Stomach (tissue), 9 donors: Measurements from ENCODE around the gene STK39. TPM values are rescaled to one million over a fixed set of nuclear protein-coding genes. Genes with fewer than 3 reads are reported as not detected.

Experiments
- DNase-seq, 2 donors: peaks; one replicate each; pipeline versions ENCODE4 v3.0.0 to v3.0.0-alpha.2; 2013 to 2019
- H3K27ac ChIP-seq, 5 donors: fragments of 200-600 bp in 4 of 5; sonication (generic) in 4 of 5; one replicate each; pipeline ENCODE4 v1.5.1; 2013 to 2019; ENCODE audit warnings: mild to moderate bottlenecking in 1 of 5, moderate library complexity in 1 of 5
- H3K27me3 ChIP-seq, 3 donors: fragments of 200-600 bp; sonication (generic); one replicate each; pipeline ENCODE4 v1.5.1; 2017 to 2019; ENCODE audit warnings: mixed run types in 1 of 3
- H3K36me3 ChIP-seq, 4 donors: fragments of 200-600 bp; sonication (generic); 1 replicate in 3 of 4; 2 replicates in 1 of 4; pipeline ENCODE4 v1.5.1; 2016 to 2019
- H3K4me1 ChIP-seq, 4 donors: fragments of 200-600 bp; sonication (generic); one replicate each; pipeline ENCODE4 v1.5.1; 2016 to 2019
- H3K4me3 ChIP-seq, 4 donors: fragments of 200-600 bp; sonication (generic) in 3 of 4; one replicate each; pipeline ENCODE4 v1.5.1; 2016 to 2019; ENCODE audit warnings: mild to moderate bottlenecking in 1 of 4
- H3K9me3 ChIP-seq, 4 donors: fragments of 200-600 bp; sonication (generic); one replicate each; pipeline ENCODE4 v1.5.1; 2016 to 2019
- CTCF ChIP-seq, 7 experiments: fragments of 450-650 bp in 4 of 7; fragments of 200-600 bp in 3 of 7; sonication (generic) in 3 of 7; IDR thresholded peaks; one replicate each; pipeline ENCODE4 v1.5.1; 2016 to 2019; ENCODE audit warnings: antibody characterized with exemption in 7 of 7, control low read depth in 2 of 7, mild to moderate bottlenecking in 1 of 7
- EP300 ChIP-seq: sonication (generic); formaldehyde crosslinking; IDR thresholded peaks from one replicate; pipeline ENCODE4 v1.6.1; 2017; ENCODE audit warnings: antibody characterized with exemption
- POLR2A ChIP-seq, 4 donors: fragments of 450-650 bp; IDR thresholded peaks; one replicate each; pipeline ENCODE4 v1.6.1; 2016; ENCODE audit warnings: antibody characterized with exemption in 4 of 4, control low read depth in 2 of 4, mild to moderate bottlenecking in 1 of 4, moderate library complexity in 1 of 4
- POLR2AphosphoS5 ChIP-seq, 3 donors: sonication (generic); formaldehyde crosslinking; IDR thresholded peaks; one replicate each; pipeline ENCODE4 v1.6.1; 2016; ENCODE audit warnings: antibody characterized with exemption in 3 of 3
- WGBS, 5 donors: extraction: QIAGEN DNeasy Blood & Tissue Kit in 3 of 5; methylation state at CpG; one replicate each; pipeline versions ENCODE4 v1.1.5 to v1.1.7; 2013 to 2018; 5-methylcytosine and 5-hydroxymethylcytosine counted together
- intact Hi-C: fragments of 100-400 bp; cut with DNase I; formaldehyde crosslinking; loops from one replicate; pipeline ENCODE4 v1.15.1; 2023; ENCODE audit warnings: low total_unique reads
- polyA plus RNA-seq, 3 donors: library from polyadenylated mRNA; stranded (reverse); fragments of 200-250 nt; gene quantifications; one replicate each; pipeline ENCODE4 v1.2.3, GENCODE V29; 2013
- total RNA-seq, 5 donors: library from RNA; depleted of rRNA; stranded (reverse); fragments of >200 nt; gene quantifications; one replicate each; pipeline versions ENCODE4 v1.1.0 to v1.2.3, GENCODE V29; 2014 to 2016
- donor health status: healthy with polysubstance abuse.
- donor health status: Bipolar disorder and iron deficiency.
- donor health status: healthy.

STK39 gene
- total and polyA plus RNA-seq, 8 donors, result 18.3 to 60.7 (median 33.3) TPM

GRCh38 chr2:168212866-168213265 is 34.5 kb downstream of the STK39 start:
- TF ChIP-seq POLR2A (IDR thresholded peaks at IDR 0.05) (no peak), POLR2AphosphoS5 (IDR thresholded peaks at IDR 0.05) (peak in 1 of 3 donors; percentile 26)
- 62 to 66% (median 65%) methylated on average over 3 of the region's 3 CpGs for WGBS, 5 donors
- Histone ChIP-seq H3K9me3 (no peaks in the 10 kb centered on the region), H3K4me3 (no peak overlapping the region), H3K4me1 (peaks cover 9 to 67% (median 27%) of the 10 kb centered on the region in 4 donors), H3K27me3 (no peaks in the 10 kb centered on the region), H3K27ac (peak overlapping the region in 2 of 5 donors; percentile 83), H3K36me3 (no peaks in the 10 kb centered on the region)
- no peak for DNase-seq
- intact Hi-C loops, result no loop called here

- Histone ChIP-seq H3K36me3 (no peaks in the 10 kb centered on the region), H3K27ac (peak overlapping the region; percentile 60 to 83 (median 77)), H3K27me3 (no peaks in the 10 kb centered on the region), H3K9me3 (no peaks in the 10 kb centered on the region), H3K4me1 (peaks cover 9 to 67% (median 26%) of the 10 kb centered on the region in 4 donors), H3K4me3 (no peak overlapping the region)
- DNase-seq, result peak in 1 of 2 donors; percentile 37
- WGBS, 5 donors, result 24 to 46% (median 28%) methylated on average over 4 of the region's 4 CpGs
- no peak for TF ChIP-seq CTCF (IDR thresholded peaks at IDR 0.05)
- TF ChIP-seq POLR2AphosphoS5 (IDR thresholded peaks at IDR 0.05), result peak in 1 of 3 donors; percentile 23
- intact Hi-C loops, result no loop called here
Measured at GRCh38 chr2:168212167-168212566, 35.2 kb downstream of the STK39 start.

- H3K27ac ChIP-seq, result peak overlapping the region; percentile 60 to 83 (median 74)
- intact Hi-C loops, result no loop called here
- H3K4me1 ChIP-seq, result peaks cover 9 to 63% (median 26%) of the 10 kb centered on the region in 4 donors
- H3K9me3 ChIP-seq, result no peaks in the 10 kb centered on the region
- peak overlapping the region in 1 of 4 donors; percentile 6 for H3K4me3 ChIP-seq
- no peaks in the 10 kb centered on the region for H3K36me3 ChIP-seq
- WGBS, 5 donors, result 22 to 46% (median 40%) methylated on average over 5 of the region's 5 CpGs
- TF ChIP-seq EP300, result no peak
- no peak for TF ChIP-seq POLR2A (IDR thresholded peaks at IDR 0.05)
- no peak for TF ChIP-seq POLR2AphosphoS5 (IDR thresholded peaks at IDR 0.05)
- TF ChIP-seq CTCF (IDR thresholded peaks at IDR 0.05), result no peak
- peak in 1 of 2 donors; percentile 43 for DNase-seq
- H3K27me3 ChIP-seq, result no peaks in the 10 kb centered on the region
Measured at GRCh38 chr2:168211664-168212163, 35.7 kb downstream of the STK39 start.

GRCh38 chr2:168210895-168211570 is 36.4 kb downstream of the STK39 start:
- DNase-seq, result peak in 1 of 2 donors; percentile 77
- Histone ChIP-seq H3K4me1 (peaks cover 9 to 57% (median 26%) of the 10 kb centered on the region in 4 donors), H3K27ac (peak overlapping the region; percentile 60 to 83 (median 74)), H3K9me3 (no peaks in the 10 kb centered on the region), H3K36me3 (no peaks in the 10 kb centered on the region), H3K4me3 (peak overlapping the region in 3 of 4 donors; percentile 3 to 7 (median 6)), H3K27me3 (no peaks in the 10 kb centered on the region)
- TF ChIP-seq POLR2A (IDR thresholded peaks at IDR 0.05) (no peak), POLR2AphosphoS5 (IDR thresholded peaks at IDR 0.05) (peak in 2 of 3 donors; percentile 68 to 81)
- WGBS, 5 donors, result 8 to 18% (median 14%) methylated on average over 3 of the region's 3 CpGs
- intact Hi-C loops, result no loop called here

- Histone ChIP-seq H3K36me3 (no peaks in the 10 kb centered on the region), H3K27ac (peak overlapping the region in 4 of 5 donors; percentile 60 to 83 (median 78)), H3K4me1 (peaks cover 9 to 50% (median 26%) of the 10 kb centered on the region in 4 donors), H3K9me3 (no peaks in the 10 kb centered on the region), H3K27me3 (no peaks in the 10 kb centered on the region), H3K4me3 (peak overlapping the region in 2 of 4 donors; percentile 3 to 6)
- WGBS, 5 donors, result 72 to 81% (median 75%) methylated on average over 9 of the region's 9 CpGs
- intact Hi-C loops, result no loop called here
- TF ChIP-seq POLR2A (IDR thresholded peaks at IDR 0.05) (no peak), CTCF (IDR thresholded peaks at IDR 0.05) (no peak), EP300 (no peak), POLR2AphosphoS5 (IDR thresholded peaks at IDR 0.05) (no peak)
- DNase-seq, result no peak
Measured at GRCh38 chr2:168210216-168210894, 37.0 kb downstream of the STK39 start.
